ENCODE measurements around the gene NANOG. TPM values are rescaled to one million over a fixed set of nuclear protein-coding genes. Genes with fewer than 3 reads are reported as not detected.
"Not testable (repeated sequence)": the region's sequence is repeated elsewhere in the genome, so short reads cannot be mapped to it uniquely, and the experiment has no call there.

NANOG gene
- total RNA-seq, 4 donors from 2014 or later, result 0.16 to 1.5 TPM; not detected in 2

GRCh38 chr12:7781274-7781673, 7.9 kb upstream of the NANOG start:
- DNase-seq (ENCODE audit: low spot score in 2 of 2), result no peak
- no peaks in the 10 kb centered on the region for H3K36me3 ChIP-seq
- H3K4me1 ChIP-seq, result no peaks in the 10 kb centered on the region
- no peak overlapping the region for H3K27ac ChIP-seq
- WGBS, result 80% methylated on average over 3 of the region's 3 CpGs
- no peaks in the 10 kb centered on the region for H3K27me3 ChIP-seq
- TF ChIP-seq EP300 (IDR thresholded peaks at IDR 0.05) (no peak), POLR2A (IDR thresholded peaks at IDR 0.05) (no peak), CTCF (IDR thresholded peaks at IDR 0.05) (no peak), POLR2AphosphoS5 (IDR thresholded peaks at IDR 0.05) (no peak)
- no peaks in the 10 kb centered on the region for H3K9me3 ChIP-seq
- H3K4me3 ChIP-seq, result no peak overlapping the region

DNA sequence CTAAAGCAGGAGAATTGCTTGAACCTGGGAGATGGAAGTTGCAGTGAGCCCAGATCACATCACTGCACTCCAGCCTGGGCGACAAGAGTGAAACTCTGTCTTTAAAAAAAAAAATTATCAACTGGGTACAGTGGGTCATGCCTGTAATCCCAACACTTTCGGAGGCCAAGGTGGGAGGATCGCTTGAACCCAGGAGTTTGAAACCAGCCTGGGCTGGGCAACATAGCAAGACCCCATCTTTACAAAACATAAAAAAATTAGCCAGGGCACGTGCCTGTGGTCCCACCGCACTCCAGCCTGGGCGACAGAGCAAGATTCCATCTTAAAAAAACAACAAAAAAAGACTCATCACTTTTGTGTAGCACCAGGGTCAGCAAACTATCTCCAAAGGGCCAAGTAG, 7.1 kb upstream of the NANOG start:
- no peak for DNase-seq (ENCODE audit: low spot score in 2 of 2)
- H3K4me3 ChIP-seq, result no peak overlapping the region
- TF ChIP-seq POLR2A (IDR thresholded peaks at IDR 0.05) (no peak), CTCF (IDR thresholded peaks at IDR 0.05) (no peak), EP300 (IDR thresholded peaks at IDR 0.05) (no peak)
- H3K27me3 ChIP-seq, result no peaks in the 10 kb centered on the region
- WGBS, result 94% methylated on average over 6 of the region's 6 CpGs
- no peaks in the 10 kb centered on the region for H3K36me3 ChIP-seq
- no peaks in the 10 kb centered on the region for H3K9me3 ChIP-seq
- no peak overlapping the region for H3K27ac ChIP-seq
- no peaks in the 10 kb centered on the region for H3K4me1 ChIP-seq

DNA sequence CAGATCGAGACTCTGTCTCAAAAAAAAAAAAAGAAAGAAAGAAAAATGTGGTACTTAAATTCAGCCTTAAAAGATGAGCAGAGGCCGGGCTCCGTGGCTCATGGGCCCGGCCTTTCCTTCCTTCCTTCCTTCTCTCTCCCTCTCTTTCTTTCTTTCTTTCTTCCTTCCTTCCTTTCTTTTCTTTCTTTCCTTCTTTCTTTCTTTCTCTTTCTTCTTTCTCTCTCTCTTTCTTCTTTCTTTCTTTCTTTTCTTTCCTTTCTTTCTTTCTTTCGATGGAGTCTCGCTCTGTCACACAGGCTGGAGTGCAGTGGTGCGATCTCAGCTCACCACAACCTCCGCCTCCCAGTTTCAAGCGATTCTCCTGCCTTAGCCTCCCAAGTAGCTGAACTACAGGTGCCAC, 5.8 kb upstream of the NANOG start:
- H3K27ac ChIP-seq; H3K36me3 ChIP-seq; H3K4me3 ChIP-seq; H3K9me3 ChIP-seq; H3K4me1 ChIP-seq; H3K27me3 ChIP-seq; DNase-seq (ENCODE audit: low spot score in 2 of 2): not testable (repeated sequence)
- 91% methylated on average over 9 of the region's 9 CpGs for WGBS

DNA sequence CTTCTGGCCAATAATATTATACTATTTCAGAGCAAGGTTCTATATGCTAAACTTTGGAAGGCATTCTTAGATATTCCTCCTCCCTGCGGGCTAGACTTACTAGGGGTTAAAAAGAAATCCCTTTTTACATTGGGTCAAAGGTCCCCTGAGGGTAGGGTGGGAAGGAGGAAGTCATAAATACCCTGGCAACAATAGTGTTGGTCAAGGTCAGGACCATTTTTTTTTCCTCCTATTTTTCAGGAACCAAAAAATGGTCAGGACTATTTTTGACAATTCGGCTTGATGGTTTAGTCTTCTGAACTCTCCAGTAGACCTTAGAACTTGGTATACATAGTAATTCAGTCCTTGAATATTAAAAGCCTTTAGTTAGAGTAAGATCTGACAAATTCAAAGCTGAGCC, 4.5 kb upstream of the NANOG start:
- no peak overlapping the region for H3K27ac ChIP-seq
- no peaks in the 10 kb centered on the region for H3K9me3 ChIP-seq
- 62% methylated on average over 2 of the region's 2 CpGs for WGBS
- TF ChIP-seq EP300 (IDR thresholded peaks at IDR 0.05) (no peak), CTCF (IDR thresholded peaks at IDR 0.05) (no peak), POLR2AphosphoS5 (IDR thresholded peaks at IDR 0.05) (no peak), POLR2A (IDR thresholded peaks at IDR 0.05) (no peak)
- H3K36me3 ChIP-seq, result no peaks in the 10 kb centered on the region
- DNase-seq (ENCODE audit: low spot score in 2 of 2), result no peak
- H3K27me3 ChIP-seq, result peaks cover 5% of the 10 kb centered on the region
- H3K4me3 ChIP-seq, result no peak overlapping the region
- no peaks in the 10 kb centered on the region for H3K4me1 ChIP-seq

- Histone ChIP-seq H3K4me1 (no peaks in the 10 kb centered on the region), H3K27ac (no peak overlapping the region), H3K36me3 (no peaks in the 10 kb centered on the region), H3K27me3 (peaks cover 5% of the 10 kb centered on the region), H3K9me3 (no peaks in the 10 kb centered on the region), H3K4me3 (no peak overlapping the region)
- no peak for DNase-seq (ENCODE audit: low spot score in 2 of 2)
- WGBS, result 38% methylated on average over 13 of the region's 13 CpGs
- TF ChIP-seq CTCF (IDR thresholded peaks at IDR 0.05), result no peak
- no peak for TF ChIP-seq POLR2AphosphoS5 (IDR thresholded peaks at IDR 0.05)
- TF ChIP-seq POLR2A (IDR thresholded peaks at IDR 0.05), result no peak
- no peak for TF ChIP-seq EP300 (IDR thresholded peaks at IDR 0.05)
Measured at GRCh38 chr12:7787574-7788293, 1.5 kb upstream of the NANOG start.

DNA sequence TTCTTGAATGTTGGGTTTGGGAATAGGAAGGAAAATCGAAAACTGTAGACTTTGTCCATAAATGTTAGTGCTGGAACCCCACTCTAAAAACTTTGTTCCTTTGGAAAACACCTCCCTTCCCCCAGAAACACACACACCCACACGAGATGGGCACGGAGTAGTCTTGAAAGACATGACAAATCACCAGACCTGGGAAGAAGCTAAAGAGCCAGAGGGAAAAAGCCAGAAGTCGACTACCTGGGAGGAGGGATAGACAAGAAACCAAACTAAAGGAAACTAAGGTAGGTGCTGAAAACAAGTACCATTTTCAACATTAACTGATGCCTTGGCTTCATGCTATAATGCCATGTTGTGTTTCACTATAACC, 925 bp upstream of the NANOG start:
- no peak for TF ChIP-seq EP300 (IDR thresholded peaks at IDR 0.05)
- TF ChIP-seq POLR2A (IDR thresholded peaks at IDR 0.05), result no peak
- TF ChIP-seq POLR2AphosphoS5 (IDR thresholded peaks at IDR 0.05), result no peak
- no peak for TF ChIP-seq CTCF (IDR thresholded peaks at IDR 0.05)
- H3K4me3 ChIP-seq, result no peak overlapping the region
- H3K27me3 ChIP-seq, result peaks cover 5% of the 10 kb centered on the region
- 11% methylated on average over 4 of the region's 4 CpGs for whole genome bisulfite sequencing
- no peak for DNase-seq (ENCODE audit: low spot score in 2 of 2)
- H3K4me1 ChIP-seq, result no peaks in the 10 kb centered on the region
- no peaks in the 10 kb centered on the region for H3K9me3 ChIP-seq
- no peak overlapping the region for H3K27ac ChIP-seq
- no peaks in the 10 kb centered on the region for H3K36me3 ChIP-seq

All from suprapubic skin (tissue), 4 donors.